ENCODE results near the gene ATP6V1B1.

The ATP6V1B1 gene

DNA sequence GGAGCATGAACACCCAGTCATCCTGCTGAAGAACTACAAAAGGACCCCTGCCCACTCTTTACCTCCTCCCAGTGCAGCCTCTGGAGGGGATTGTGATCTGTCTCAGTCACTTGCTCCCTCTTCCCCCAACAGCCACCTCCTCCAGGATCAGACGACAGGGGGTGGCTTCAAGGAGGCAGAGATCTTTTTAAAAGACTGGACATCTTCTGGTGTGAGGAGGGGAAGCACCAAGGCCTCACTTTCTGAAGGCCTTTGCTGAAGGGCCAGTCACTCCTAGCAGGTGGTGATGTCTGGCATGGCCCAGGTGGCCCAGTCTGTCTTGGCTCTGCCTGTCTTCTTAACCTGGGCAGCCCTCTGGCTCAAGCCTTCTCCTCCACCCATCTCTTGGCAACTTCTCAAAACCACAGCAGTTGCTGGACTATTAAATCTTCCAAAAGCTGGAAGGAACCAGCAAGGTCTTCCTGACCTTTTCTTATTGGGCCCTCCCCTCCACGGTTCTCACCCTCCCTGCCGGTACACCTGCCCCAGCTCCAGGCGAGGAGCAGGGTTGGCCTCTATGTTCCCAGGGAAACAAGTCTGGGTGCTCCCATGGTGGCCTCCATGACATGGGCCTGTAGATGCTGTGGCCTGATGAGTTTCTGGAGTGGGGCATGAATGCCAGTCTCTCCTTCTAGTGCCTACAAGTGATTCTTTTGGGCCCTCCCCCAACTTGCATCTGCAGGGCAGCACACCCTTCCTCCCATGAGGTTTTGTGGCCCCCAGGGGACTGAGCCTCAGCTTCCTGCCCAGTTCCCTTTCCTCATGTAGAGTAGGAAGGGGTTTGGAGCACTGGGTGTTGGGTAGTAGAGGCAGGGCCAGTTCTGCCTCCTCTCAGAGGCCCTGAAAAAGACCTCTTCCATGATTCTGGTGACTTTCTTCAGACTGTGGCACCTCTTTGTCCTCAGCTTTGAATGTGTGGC is 5.0 kb upstream of the ATP6V1B1 start:
- no peak for DNase-seq

DNA sequence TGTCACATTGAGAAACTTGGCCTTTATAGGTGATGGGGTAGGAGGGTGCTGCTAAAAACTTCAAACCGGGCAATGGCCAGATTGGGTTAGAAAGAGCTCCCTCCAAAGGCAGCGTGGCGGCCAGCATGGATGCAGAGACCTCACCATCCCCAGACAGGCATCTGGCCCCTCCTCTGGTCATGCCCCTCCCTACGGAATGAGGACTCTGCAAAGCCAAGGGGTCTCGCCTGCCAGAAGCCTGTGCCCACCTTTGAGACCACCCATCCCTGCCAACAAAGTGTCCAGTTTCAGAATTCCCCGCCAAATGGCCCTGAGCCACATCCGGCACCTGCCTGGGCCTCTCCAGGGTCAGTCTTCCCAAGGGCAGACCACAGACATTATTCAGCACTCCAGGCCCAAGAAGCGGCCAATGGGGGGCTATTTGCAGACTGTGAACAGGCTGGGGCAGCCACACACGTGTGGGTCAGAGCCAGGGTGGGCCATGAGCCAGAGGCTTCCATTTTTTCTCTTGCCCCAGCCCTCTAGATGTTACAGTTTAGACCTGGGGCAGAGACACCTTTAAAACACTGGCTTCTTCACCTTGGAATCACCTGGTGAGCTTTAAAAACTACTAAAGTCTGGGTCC is 4.2 kb upstream of the ATP6V1B1 start:
- DNase-seq: no peak

DNA sequence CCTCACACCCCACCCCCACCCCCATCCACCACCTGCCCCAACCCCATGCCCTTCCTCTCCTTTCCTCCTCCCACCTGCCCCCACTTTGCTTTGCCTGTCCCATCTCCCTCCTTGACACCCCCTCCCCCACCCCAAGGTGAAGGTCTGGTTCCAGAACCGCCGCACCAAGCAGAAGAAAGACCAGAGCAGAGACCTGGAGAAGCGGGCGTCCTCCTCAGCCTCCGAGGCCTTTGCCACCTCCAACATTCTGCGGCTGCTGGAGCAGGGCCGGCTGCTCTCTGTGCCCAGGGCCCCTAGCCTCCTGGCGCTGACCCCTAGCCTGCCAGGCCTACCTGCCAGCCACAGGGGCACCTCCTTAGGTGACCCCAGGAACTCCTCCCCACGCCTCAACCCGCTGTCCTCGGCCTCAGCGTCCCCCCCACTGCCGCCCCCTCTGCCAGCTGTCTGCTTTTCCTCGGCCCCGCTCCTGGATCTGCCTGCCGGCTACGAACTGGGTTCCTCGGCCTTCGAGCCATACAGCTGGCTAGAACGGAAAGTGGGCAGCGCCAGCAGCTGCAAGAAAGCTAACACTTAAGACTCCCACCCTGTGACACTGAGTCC is 3.0 kb upstream of the ATP6V1B1 start:
- DNase-seq: no peak

DNA sequence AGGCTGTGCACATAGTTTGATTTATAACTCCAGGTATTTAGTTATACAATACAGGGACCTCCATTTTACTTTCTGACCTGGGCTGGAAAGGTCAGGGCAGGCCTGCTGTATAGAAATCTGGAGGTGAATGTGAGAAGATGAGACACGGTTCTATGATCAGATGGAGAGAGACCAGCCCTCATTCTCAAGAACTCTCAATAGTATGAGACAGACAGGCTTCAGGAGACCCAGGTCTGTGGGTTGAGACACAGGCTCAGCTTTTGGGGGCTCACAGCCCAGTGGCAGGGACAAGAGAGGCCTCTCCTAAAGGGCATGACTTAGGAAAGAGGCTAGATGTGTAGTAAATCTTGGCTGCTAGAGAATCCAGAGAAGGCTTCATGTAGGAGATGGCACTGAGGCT is 719 bp upstream of the ATP6V1B1 start:
- no peak for DNase-seq

DNA sequence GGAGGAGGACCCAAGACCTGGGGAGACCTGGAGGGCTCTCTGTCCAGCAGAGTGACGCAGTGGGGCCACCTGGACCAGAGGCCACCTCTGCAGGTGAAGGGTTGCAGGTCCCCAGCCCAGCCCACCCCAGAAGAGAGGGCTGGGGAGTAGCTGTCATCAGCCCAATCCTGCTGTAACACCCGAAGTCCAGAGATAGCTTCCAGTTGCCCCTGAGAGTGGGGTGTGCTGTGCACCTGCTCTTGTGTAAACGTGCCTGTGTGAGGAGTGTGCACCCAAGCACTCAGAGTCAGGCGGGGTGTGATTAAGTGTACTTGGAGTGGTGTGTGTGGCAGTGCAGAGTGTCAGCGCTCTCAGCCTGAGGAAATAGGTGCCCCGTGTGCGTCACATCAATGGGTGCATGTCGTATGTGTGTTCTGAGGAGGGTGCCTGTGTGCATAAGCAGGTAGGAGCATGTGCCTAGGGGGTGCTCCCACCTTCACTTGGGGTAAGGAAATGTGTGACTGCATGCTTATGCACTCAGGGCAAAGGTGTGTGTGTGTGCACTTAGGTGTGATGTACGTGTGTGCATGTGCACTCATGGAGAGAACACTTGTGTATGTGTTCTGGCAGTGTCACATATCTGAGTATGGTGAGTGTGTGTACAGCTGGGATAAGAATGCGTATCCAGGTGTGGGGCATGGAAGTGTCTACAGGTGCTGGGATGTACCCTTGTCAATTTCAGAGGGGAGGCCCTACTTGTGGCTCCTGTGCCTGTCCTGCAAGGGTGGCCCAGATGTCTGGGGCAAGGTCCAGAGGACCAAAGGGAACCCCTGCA is 672 bp downstream of the ATP6V1B1 start:
- no peak for DNase-seq

DNA sequence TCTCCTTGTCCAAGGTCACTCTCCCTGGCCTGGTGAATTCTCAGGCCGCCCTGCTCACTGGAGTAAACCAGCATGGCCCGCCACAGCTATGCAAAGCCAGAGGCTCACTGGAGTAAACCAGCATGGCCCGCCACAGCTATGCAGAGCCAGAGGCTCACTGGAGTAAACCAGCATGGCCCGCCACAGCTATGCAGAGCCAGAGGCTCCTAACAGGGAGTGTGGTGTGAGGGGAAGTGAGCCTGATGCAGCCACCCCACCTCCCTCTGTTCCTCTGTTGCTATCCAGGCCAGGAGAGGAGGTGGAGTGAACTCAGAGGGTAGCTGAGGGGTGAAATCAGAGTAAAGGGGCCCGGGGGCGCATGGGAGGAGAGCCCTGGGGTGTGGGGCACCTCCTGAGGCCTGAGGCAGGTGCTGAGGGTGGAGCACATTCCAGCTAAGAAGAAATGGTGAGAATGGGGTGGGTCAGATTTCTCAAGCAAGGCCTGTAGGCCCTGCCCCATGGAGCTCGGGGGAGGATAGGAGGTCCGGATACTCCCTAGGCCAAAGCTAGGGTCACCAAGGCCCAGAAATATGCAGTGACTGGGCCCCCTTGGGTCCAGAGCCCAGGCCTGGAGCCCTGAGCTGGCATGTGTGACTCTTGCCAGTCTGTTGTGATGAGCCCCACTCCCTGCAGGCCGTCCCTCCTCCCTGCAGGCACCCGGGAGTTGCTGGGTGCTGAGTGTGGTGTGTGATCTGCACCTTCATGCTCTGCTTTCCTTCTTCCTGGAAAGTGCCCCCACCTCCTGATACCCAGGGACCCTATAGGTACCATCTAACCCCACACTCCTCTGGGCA is 1.5 kb downstream of the ATP6V1B1 start:
- no peak for DNase-seq

DNA sequence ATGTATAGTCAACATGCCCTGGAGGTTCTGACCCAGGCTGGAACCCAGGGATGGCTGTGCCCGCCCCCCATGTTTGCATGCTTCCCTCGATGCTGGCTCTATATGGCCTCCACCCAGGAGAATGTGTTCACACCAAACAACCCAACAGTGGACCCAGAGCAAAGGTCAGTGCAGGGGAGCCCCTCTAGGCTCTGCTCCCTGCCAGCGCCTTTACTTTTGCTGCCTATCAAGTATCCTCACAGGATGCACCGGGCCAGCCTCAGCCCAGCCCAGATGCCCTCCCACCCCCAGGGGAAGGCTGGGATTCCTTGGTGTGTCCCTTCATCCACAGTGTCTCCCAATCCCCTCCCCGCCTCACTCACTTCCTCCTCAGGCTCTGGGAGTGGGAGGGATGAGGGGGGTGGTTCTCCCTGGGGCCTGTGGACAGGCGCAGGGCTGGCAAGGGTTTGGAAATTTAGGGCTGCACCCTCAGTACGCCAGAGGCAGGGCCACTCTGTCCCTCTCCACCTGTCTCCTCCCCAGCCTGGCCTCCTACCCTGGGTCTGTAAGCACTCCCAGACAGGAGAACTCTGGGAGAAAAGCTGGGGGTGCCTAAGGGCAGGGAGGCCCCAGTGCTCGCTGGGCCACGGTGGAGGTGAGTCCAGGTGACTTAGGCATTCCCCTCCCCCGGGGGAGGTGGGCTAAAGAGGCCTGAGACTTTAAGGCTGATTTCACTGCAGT is 2.3 kb downstream of the ATP6V1B1 start:
- no peak for DNase-seq

DNA sequence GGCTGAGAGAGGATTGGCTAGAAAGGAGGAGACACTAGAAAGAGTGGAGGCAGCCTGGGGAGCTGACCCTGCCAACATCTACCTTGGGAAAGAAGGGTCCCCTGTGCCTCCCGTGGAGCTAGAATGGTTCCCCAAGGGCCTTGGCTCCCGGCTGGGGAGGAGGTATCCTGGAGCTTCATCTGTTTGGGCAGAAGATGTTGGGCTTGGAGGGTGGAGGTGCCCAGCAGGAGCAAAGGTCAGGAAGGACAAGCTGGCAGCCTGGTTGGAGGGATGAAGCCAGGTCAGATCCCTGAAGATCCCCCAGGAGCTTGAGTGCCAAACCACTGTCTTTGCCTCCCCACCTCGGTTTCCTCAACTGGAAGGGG is 2.9 kb downstream of the ATP6V1B1 start:
- DNase-seq: no peak

DNA sequence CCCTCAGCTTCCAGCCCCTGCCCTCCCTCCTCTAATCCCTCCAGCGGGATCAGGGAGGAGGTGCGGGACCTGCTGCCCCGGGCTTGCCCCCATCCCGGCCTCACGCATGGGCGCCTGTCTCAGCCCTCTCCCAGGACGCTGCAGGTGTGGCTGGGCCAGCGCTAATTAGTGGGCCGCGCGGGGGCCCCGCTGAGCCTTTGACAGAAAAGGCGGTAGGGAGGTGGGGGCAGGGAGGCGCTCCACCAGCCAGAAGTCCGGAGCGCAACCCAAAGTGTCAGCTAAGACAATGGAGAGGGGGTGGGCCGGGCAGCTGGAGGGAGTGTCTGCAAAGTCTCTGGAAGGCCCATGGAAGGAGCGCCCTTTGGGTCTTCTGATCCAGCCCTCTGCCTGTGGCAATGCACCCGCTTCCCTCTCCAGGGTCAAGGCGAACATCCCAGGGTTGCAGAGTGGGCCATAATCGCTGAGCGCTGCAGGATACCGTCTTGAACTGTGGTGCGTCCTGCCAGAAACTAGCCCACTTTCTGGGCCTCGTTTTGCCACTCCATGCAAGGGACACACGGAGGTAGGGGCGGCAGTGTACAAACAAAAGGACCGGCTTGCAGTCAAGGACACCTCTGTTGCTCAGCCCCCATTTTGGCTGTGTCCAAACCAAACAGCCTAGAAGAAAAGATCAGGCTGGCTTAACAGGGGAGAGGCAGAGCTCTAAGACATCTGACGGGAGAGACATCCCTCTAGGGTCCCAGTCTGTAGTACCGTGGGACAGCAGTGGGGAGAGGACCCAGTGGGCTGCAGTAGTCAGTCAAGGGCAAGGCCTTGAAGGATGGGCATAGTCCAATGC is 3.5 kb downstream of the ATP6V1B1 start:
- no peak for DNase-seq

DNA sequence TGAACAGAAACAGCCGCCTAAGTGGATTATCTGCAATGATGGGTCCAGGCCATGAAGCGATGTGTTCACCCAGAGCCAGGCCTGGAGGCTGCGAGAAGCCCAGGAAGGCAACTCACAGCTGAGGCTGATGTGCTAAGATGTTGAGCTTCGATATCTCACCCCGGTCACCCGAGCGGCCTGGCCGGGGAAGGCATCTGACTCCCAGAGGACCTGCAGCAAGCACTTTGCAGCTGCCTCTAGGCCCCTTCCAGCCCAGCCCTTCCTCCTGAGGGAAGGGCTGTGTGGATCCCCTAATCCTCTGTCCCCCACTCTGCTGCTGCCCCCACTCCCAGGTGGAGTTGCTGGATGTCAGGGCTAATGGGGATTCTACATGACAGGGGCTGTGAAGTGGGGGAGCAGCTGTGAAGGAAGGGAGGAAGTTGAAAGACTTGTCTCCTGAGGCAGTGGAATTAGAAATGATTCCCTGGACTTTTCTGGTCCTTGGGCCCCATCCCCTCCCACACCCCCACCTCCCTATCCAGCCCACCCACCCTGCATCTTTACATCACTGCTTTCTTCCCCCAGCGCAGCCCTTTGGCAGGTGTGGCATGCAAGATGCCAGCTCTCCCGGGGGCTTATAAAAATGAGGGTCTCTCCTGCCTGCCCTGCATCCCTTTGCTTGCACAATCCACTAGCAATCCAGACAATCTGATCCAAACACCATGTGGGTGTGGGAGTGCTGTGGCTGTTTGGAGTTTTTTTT is 4.3 kb downstream of the ATP6V1B1 start:
- no peak for DNase-seq

DNA sequence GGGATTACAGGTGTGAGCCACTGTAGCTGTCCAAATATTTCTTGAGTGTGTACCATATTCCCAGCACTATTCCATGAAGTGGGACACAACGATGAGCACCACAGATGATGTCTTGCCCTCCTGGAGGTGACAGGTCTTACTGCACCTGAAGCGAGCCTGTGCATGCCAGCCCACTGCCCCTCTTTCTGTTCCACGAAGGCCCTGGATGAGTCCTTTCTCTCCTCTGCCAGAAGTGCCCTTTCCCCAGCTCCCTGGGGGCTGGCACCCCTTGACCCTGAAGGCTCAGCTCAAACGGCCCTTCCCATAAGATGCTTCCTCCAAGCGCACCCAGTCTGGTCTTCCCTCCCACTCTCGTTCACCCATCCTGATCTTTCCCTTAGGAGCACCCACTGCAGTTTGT is 5.5 kb downstream of the ATP6V1B1 start:
- DNase-seq: no peak

DNA sequence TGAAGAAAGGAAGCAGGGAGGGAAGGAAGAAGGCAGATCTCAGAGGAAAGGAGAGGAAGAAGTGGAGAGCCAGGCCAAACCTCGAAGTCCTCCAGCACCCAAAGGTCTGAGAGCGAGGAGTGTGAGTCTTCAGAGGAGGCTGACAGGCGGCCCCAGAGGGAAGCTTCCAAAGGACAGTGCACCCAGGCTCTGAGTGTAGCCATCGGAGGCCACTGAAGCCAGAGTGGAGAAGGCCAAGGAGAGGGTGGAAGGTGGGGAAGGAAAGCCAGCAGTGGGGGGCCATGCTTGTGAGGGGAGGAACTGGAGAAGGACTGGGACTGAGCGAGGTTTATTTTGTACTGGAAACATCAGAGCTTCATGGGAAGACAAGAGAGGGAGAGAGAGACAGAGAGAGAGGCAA is 6.0 kb downstream of the ATP6V1B1 start:
- no peak for DNase-seq

DNA sequence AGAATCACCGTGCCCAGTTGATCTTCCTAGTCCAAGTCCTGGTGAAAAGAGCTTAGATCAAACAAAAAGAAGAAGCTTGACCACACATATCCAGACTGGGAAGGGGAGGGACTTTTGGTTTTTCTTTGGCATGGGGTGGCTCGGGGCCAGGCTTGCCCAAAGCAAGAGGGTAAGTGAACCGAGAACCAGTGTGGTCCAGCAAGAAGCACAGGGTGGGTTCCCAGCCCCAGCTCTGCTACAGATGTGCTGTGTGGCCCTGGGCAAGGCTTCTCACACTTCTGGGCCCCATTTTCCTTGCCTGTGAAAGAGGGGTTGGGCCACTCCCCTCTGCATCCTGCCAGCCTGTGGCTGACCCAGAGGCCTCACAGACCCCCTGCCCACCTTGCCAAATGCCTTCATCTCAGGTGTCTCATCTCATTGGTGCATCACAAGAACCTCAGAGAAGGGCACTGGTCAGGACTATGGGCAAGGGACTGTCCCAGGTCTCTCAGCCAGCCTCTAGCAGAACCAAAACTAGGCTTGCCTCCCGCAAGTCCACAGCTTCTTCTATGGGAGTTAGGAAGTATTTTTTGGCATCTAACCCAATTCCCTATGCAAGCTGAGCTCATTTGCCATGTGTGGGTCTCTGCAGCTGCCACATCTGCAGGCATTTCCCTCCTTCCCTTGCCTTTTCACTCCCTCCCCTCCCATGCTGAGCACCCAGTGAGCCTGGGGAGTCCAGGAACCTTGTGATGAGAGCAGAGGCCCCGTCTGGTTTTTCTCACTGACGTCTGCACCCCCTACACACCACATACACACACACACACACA is 6.9 kb downstream of the ATP6V1B1 start:
- no peak for DNase-seq

DNA sequence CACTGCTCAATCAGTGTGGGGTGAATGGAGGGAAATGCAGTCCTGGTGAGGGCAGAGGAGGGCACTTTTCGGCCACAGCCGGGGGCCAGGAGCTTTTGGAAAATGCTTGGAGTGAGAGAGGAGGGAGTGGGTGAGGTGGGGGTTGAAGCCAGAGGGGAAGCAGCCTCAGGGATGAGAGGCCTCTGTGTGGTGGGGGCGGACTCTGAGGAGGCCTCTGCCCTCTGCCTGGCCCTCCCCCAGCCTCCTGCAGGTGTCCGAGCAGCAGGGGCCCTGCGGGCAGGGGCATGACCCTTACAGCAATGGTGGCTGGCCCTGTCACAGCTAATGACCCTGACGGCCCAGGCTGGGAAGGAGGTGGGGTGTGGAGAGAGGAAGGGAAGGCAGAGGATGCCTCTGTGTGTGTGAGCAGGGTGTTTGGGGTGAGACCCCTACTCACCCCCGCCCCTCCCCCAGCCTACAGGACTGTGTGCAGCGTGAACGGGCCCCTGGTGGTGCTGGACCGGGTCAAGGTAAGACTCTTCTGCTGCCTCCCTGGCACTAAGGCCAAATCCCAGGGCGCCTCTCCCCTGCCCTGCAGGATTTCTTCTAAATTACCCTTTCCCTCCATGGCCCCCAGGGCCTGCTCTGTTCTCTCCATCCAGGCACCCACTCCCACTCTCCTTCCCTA is 7.6 kb downstream of the ATP6V1B1 start:
- DNase-seq: no peak

DNA sequence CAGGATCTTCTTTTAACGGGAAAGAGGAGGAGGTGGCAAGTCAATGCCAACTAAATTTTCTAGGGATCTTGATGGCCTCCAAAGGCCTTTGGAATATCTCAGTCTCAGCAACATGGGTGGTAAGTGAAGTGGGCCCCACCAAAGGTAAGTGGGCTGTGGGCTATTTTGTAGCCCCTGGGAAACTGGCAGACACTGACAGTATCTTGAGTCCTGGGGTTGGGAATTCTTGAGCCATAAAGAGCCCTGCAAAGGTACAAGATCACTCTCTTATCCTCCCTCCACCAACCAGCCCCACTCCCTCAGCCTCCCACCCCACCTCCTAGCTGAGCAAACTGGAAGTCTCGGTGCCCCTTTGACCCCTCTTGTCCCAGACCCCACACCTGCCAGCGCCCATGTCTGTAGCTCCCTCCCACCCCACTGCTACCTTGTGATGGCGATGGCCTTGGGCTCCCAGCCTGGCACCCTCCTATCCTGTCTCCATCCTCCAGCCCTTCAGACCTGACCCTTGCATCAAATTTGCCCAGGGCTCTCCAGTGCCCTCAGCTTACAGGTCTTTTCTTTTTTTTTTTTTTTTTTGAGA is 8.5 kb downstream of the ATP6V1B1 start:
- no peak for DNase-seq

DNA sequence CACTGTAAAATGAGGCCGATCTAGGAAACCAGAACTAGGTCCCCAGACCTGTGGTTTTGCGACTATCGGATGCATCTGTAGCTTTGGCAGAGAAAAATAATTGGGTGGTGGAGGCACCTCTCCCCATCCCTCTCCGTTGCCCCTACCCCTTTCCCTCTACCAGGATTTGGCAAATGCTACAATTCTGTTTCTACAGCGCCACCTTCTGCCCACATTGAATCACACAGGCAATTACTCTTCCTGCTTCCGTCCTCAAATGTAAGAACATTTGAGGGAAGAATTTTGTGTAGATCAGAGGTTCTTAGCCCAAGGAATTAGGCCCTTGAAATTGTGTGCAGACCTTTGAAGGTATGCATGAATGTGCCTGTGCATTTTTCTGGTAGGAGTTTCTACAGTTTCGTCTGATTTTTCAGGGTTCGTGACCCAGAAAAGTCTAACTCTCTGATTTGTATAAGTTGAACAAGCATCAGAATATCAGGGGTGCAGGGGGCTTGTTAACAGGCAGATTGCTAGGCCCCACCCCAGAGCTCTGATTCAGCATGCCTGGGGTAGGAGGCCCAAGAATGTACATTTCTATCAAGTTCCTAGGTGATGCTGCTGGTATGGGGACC is 11.2 kb downstream of the ATP6V1B1 start:
- DNase-seq: peak; percentile 79

DNA sequence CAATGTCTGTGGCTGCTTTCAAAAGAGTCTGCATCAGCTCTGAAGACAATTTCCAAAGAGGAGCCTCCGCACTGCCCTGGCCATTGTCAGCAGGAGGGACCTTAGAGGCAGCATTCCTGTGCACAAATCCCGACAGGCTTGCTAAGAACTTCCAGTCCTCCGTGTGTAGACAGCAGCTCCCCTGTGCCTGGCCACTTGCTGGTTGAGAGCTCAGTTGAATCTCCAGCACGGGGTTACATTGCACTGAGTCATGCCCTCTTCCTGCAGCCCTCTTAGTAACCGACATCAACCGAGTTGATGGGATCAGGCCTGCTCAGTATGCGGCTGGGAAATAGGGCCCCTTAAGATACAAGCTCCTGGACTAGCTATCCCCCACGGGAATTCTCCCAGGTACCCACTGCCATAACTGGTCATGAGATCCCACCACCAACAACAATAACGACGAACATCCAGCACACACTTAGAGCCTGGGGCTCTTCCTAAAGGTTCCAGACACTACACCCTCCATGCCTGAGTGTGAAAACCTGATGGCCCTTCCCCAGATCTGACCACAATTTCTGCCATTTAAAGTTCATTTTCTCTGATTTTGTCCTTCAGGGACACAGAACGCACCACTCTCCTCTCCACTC is 12.0 kb downstream of the ATP6V1B1 start:
- DNase-seq: no peak

Data from hematopoietic multipotent progenitor cell treated with erythropoietin and hydrocortisone succinate and interleukin-3 and kit ligand, for 6 days (in vitro differentiated cells).